Calu3 (cell line): ENCODE results near the gene PPARA. TPM values are rescaled to one million over a fixed set of nuclear protein-coding genes. Genes with fewer than 3 reads are reported as not detected.

Experiments used
- BruUV-seq: library from RNA; stranded (reverse); fragments of 400-500 nt; replicated peaks from 2 replicates; lab custom pipeline; 2021; lab: Mats Ljungman, UMichigan
- CTCF ChIA-PET: fragments of 300-600 bp; sonication (Branson Sonifier 250); formaldehyde crosslinking; loops from one replicate; lab custom pipeline; 2022; ENCODE audit warnings: antibody characterized with exemption; lab: Charles Lee
- DNase-seq: peaks from one replicate; pipeline ENCODE4 v3.0.0; 2022
- H3K27ac Mint-ChIP-seq: one replicate; pipeline ENCODE4 v1.8.0; 2022; ENCODE audit warnings: mixed read lengths; ENCODE audit not compliant: unreplicated experiment
- H3K27me3 Mint-ChIP-seq: one replicate; pipeline ENCODE4 v1.8.0; 2022; ENCODE audit warnings: mixed read lengths; ENCODE audit not compliant: unreplicated experiment
- H3K36me3 Mint-ChIP-seq: one replicate; pipeline ENCODE4 v1.8.0; 2022; ENCODE audit warnings: mild to moderate bottlenecking, moderate library complexity, mixed read lengths; ENCODE audit not compliant: insufficient read depth, unreplicated experiment
- H3K4me1 Mint-ChIP-seq: one replicate; pipeline ENCODE4 v1.8.0; 2022; ENCODE audit warnings: mild to moderate bottlenecking, low read depth, mixed read lengths; ENCODE audit not compliant: unreplicated experiment
- H3K4me3 Mint-ChIP-seq: one replicate; pipeline ENCODE4 v1.8.0; 2022; ENCODE audit warnings: mild to moderate bottlenecking, low read depth, moderate library complexity, mixed read lengths; ENCODE audit not compliant: unreplicated experiment
- H3K9me3 Mint-ChIP-seq: one replicate; pipeline ENCODE4 v1.8.0; 2022; ENCODE audit warnings: low read depth, mixed read lengths; ENCODE audit not compliant: unreplicated experiment
- CTCF ChIP-seq: fragments of 200-600 bp; IDR thresholded peaks from one replicate; pipeline ENCODE4 v1.8.0; 2022; ENCODE audit warnings: antibody characterized with exemption; ENCODE audit not compliant: unreplicated experiment
- intact Hi-C: fragments of 100-400 bp; cut with micrococcal nuclease; formaldehyde crosslinking; loops from one replicate; pipeline ENCODE4 v1.10.0; 2022; ENCODE audit not compliant: unreplicated experiment
- total RNA-seq: library from RNA; stranded (reverse); gene quantifications from 2 replicates; pipeline ENCODE4 v1.2.3, GENCODE V29; 2022

The PPARA gene
- total RNA-seq, 1 experiment from 2014 or later = 22.7 TPM

GRCh38 chr22:46212195-46212594 is 61.9 kb downstream of the PPARA start:
- peaks cover 5% of the 10 kb centered on the region for H3K36me3 Mint-ChIP-seq
- no TSS peak for BruUV-seq
- CTCF ChIA-PET = no interaction called here

DNA sequence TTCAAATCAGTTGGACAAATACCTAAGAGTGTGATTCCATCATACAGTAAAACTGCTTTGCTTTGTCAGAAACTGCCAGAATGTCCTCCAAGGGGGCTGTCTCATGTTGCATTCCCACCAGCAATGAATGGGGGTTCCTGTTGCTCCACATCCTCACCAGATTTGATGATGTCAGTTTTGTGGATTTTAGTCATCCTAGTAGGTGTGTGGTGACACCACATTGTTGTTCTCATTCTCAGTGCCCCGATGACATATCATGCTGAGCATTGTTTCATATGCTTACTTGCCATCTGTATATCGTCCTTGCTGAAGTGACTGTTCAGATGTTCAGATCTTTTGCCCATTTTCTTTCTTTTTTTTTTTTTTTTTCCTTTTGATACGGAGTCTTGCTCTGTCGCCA is 62.7 kb downstream of the PPARA start:
- no peak overlapping the region for H3K27ac Mint-ChIP-seq
- H3K9me3 Mint-ChIP-seq = no peaks in the 10 kb centered on the region
- H3K4me1 Mint-ChIP-seq = no peaks in the 10 kb centered on the region
- no peaks in the 10 kb centered on the region for H3K27me3 Mint-ChIP-seq
- CTCF ChIA-PET = no interaction called here
- H3K4me3 Mint-ChIP-seq = no peak overlapping the region
- DNase-seq = no peak
- no peak for TF ChIP-seq CTCF
- H3K36me3 Mint-ChIP-seq = peaks cover 7% of the 10 kb centered on the region
- intact Hi-C loops = no loop called here
- BruUV-seq = no TSS peak

More at GRCh38 chr22:46212195-46212594, 61.9 kb downstream of the PPARA start:
- TF ChIP-seq CTCF = no peak
- Mint-ChIP-seq H3K9me3 (no peaks in the 10 kb centered on the region), H3K27ac (no peak overlapping the region), H3K4me1 (no peaks in the 10 kb centered on the region), H3K4me3 (no peak overlapping the region), H3K27me3 (no peaks in the 10 kb centered on the region)
- DNase-seq = no peak
- intact Hi-C loops = no loop called here

- CTCF ChIA-PET = no interaction called here
- BruUV-seq = no TSS peak
- no peaks in the 10 kb centered on the region for H3K9me3 Mint-ChIP-seq
- no peak for DNase-seq
- H3K27me3 Mint-ChIP-seq = no peaks in the 10 kb centered on the region
- H3K4me1 Mint-ChIP-seq = no peaks in the 10 kb centered on the region
- TF ChIP-seq CTCF = no peak
- H3K27ac Mint-ChIP-seq = no peak overlapping the region
- peaks cover 16% of the 10 kb centered on the region for H3K36me3 Mint-ChIP-seq
- H3K4me3 Mint-ChIP-seq = no peak overlapping the region
- intact Hi-C loops = no loop called here
Observed at GRCh38 chr22:46214149-46214548, 63.8 kb downstream of the PPARA start.

- intact Hi-C loops = no loop called here
- peaks cover 16% of the 10 kb centered on the region for H3K36me3 Mint-ChIP-seq
- no peaks in the 10 kb centered on the region for H3K4me1 Mint-ChIP-seq
- BruUV-seq = no TSS peak
- CTCF ChIA-PET = no interaction called here
- H3K4me3 Mint-ChIP-seq = no peak overlapping the region
- no peaks in the 10 kb centered on the region for H3K9me3 Mint-ChIP-seq
- TF ChIP-seq CTCF = no peak
- no peaks in the 10 kb centered on the region for H3K27me3 Mint-ChIP-seq
- no peak overlapping the region for H3K27ac Mint-ChIP-seq
- no peak for DNase-seq
Observed at GRCh38 chr22:46214616-46215015, 64.3 kb downstream of the PPARA start.
